Measurements from ENCODE around the gene ENOPH1. TPM values are rescaled to one million over a fixed set of nuclear protein-coding genes. Genes with fewer than 3 reads are reported as not detected.

The ENOPH1 gene
- total RNA-seq, 1 donor from 2014 or later = 53.8 TPM

- no peak for DNase-seq (ENCODE audit: low read depth)
Measured at GRCh38 chr4:82508806-82509428, 78.5 kb downstream of the ENOPH1 start.

GRCh38 chr4:82510216-82510615 lies 79.8 kb downstream of the ENOPH1 start:
- DNase-seq (ENCODE audit: low read depth) = no peak

Other genes starting within 250 kb of the ENOPH1 start
- gene HNRNPD, start 56.6 kb upstream of the ENOPH1 start, total RNA-seq = 22.2 and 101 TPM in 2 replicates
- gene HNRNPDL, start 128 bp upstream of the ENOPH1 start, total RNA-seq = 174 and 185 TPM in 2 replicates
- 0.35 and 0.52 TPM in 2 replicates for gene TMEM150C, start 131.4 kb downstream of the ENOPH1 start, total RNA-seq

All from renal cortical epithelial cell (primary cell).